ENCODE results near the gene NT5M.
A peak's percentile ranks its signal among the peaks of the same experiment; 100 is the strongest.

NT5M gene

DNA sequence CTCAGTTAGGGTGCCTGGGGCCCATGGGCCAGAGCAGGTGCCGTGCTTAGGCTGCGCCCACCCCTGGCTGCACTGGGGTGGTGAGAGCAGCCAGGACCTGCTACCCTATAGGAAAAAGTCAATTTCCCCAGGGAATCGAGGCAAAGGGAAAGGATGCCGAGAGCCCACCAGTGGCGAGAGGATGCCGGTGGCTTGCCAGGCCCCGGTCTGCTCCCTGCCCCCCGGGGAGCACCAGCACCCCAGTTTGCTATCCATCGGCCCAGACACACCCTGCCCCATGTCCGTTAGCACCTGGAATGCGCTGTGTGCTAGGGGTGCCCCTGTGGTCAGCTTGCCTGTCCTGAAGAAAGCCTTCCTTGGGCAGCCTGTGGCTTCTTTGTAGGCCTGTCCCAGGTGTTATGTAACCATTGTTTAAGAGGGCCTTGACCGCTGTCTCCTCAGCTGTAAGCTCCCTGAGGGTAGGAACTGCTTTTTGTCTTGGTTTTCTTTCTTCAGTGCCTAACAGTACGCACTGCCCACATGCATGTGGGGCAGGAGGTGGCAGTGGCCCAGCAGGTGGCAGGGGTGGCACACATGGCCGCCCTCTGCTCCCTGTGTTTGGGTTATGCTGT lies 40.8 kb downstream of the NT5M start:
- DNase-seq (ENCODE audit: low spot score), result no peak

DNA sequence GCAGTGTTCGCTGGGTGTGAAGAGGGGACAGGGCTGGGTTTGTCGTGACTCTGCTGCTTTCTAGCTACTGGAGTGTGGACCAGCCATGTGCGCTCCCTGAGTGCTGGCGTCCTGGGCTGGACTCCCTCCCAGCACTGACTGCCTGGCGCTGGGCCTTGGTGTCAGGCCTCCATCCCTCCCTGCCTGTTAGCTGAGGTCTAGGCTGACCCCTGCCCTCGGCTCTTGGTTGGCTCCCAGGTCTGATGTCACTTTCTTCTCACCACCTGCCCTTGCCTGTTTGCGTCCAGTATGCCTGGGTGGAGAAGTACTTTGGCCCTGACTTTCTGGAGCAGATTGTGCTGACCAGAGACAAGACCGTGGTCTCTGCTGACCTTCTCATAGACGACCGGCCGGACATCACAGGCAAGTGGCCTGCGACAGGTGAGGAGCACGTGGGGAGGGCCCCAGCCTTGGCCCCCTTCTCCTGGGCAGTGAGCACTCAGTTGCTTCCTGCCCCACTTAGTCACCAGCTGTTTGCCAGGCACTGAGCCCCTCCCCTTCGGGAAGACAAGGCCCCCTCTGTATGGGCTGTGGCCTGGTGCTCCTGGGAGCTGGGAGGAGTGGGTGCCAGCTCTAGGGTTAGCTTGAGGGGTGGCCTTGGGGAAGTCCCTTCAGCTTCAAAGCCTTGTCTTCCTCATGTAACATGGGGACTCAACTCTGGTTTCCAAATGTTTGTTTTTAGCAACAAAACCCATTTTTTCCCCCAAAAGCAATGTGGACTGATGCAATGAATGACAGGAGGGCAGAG lies 41.5 kb downstream of the NT5M start:
- DNase-seq (ENCODE audit: low spot score), result no peak

DNA sequence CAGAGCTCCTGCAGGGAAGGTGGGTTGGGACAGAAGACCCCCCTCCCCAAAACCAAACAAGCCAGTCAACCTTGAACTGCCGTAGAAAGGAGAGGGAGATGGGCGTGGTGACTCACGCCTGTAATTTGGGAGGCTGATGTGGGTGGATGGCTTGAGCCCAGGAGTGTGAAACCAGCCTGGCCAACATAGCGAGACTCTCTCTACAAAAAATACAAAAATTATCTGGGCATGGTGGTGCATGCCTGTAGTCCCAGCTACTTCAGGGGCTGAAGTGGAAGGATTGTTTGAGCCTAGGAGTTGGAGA lies 42.1 kb downstream of the NT5M start:
- DNase-seq (ENCODE audit: low spot score), result no peak

DNA sequence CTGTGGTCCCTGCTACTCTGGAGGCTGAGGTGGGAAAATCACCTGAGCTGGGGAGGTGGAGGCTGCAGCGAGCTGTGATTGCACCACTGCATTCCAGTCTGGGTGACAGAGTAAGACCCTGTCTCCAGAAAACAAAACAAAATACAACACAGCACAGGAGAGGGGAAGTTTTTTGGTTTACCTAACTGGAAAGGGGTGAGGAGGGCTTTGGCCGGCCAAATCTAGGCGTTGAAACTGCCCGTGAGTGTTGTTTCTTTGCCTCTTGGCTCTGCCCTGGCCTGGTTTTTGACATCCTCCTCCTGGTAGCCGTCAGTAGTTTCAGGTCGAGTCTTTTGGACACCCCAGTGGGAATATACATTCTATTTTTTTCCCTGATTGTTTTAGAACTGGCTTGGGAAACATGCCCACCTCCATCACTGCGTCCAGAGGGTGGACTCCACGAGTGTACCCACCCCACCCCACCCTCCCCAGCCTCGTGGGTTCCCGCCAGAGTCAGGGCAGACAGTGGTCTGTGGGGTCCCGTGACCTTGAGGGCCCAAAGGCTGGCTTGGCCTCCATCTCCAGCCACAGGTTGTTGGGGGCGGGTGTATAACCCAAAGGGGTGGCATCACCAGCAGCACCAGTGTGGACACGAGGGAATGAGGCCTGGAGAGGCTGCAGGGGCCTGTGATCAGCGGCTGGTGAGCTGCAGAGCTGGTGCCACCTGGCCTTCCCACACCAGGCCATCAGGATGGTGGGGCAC lies 42.7 kb downstream of the NT5M start:
- DNase-seq (ENCODE audit: low spot score), result no peak

DNA sequence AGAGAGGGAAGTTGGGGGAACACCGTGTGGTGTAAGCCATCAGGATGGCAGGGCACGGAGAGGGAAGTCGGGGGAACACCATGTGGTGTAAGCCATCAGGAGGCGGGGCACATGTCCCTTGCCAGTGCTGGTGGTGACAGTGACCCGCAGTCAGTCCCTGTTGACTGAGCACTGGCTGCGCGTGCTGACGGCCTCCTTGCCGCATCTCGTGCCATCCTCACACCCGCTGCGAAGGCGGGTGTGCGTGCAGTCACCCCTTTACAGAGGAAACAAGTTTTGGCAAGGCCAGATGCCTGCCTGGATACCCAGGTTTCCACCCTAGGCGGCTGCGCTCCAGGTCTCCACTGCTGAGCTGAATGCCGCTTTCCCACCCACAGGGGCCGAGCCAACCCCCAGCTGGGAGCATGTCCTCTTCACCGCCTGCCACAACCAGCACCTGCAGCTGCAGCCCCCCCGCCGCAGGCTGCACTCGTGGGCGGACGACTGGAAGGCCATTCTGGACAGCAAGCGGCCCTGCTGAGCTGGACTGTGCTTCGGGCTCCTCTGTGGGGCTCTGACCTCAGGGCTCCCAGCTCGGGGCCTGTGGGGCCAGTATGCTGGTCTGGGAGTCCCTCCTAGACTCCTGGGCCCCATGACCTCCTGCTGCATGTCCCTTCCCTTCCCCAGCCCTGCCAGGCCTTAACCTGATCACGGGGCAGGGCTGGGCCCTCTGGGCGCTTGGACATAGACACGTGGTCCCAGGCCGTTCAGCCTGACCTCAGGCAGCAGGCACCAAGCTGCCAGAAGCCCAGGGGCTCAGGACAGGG lies 43.5 kb downstream of the NT5M start:
- no peak for DNase-seq (ENCODE audit: low spot score)

DNA sequence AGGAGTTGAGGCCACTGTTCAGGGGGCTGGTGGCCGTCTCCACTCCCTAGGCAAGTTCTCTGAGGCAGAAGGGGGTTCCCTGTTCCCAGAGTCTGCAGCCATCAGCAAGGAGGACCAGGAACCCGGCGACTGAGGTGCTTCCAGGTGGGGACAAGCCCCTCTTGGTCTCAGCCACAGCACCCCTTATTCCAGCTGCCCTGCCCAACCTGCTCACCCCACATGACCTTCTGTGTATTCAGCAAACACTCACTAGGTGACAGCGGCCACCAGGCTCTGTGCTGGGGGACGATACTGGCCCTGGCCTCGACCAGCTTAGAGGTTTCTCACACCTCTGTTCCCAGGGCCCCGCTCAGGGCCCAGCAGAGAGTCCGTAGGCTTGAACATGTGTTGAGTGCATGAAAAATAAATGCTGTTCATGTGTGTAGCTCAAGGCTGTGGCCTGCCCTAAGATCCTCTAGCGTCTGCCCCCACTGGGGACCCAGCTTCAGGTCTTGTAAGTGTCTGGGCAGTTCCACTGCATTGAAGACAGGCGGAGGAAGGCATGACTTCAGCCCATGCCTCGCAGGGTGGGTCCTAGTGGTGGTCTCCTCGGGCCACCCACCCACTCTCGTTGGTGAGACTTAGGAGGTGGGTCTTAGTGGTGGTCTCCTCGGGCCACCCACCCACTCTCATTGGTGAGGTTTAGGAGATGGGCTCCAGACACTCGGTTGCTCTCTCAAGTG lies 44.2 kb downstream of the NT5M start:
- DNase-seq (ENCODE audit: low spot score), result no peak

DNA sequence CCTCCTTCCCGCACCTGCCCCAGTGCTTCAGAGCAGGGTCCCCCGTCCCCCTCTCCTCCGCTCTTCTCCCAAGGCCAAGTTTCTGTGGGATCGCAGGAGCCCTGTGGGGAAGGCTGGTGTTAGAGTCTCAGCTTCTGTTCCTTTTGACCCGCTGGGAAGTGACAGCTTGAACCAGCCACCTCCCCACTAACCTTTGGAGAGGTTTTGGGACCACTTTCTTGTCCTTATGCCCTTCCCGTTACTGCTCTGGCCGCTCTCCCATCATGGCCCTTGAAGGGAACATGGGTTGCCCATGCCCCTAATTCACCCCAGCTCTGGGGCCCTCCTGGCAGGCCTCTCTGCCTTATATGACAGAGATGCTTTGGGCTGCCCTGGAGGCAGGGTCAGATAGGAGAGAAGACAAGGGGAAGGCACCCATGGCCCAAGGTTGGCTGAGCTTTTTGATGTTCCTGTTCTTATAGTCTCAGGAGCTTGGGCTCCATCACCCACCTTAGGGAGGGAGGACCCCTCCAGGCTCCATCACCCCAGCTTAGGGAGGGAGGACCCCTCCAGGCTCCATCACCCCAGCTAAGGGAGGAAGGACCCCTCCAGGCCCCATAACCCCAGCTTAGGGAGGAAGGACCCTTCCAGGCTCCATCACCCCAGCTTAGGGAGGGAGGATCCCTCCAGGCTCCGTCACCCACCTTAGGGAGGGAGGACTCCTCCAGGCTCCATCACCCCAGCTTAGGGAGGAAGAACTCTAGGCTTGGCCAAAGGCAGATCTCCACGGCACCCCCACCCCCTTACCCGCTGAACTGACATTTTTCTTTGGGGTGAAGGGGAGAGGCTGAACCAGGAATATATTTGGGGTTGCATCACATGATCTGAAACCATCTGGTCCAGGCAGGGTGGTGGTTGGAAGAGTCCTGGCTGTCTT lies 45.0 kb downstream of the NT5M start:
- DNase-seq (ENCODE audit: low spot score), result no peak

DNA sequence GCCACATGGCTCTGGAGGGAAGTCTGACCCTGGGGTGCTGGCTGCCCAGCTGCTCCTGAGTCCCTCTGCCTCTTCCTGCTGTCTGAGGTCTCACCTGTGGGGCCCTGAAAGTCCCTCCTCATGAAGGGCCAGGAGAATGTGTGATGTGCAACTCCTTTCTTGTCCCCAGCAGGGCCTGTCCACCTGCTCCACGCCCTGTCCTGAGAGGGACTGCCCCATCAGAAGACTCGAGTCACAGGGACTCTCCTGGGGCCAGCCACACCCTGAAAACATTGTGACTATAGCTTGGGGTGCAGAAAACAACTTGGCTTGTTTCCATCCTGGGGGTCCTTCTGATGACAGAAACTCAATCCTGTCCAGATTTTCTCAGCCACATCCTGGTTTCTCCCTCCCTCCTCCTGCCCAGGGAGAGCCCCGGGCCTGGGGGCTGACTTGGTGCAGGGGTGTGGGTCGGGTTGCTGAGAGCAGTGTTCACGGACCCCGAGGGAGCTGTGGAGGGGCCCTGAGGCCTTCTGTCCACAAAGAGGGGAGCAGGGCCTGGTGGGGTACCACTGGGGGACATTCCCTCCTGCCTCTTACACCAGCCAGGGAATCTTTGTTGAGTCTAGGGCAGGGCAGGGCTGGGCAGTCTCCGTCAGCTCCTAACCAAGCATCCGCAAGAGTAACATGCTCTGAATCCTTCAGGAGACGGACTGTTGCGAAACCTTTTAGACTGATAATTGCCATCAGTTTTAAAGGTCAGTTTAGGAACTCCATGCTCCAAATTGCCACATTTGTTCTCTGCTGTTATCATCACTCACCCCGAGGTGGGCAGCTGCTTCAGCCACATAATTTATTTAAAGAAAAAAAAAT lies 45.9 kb downstream of the NT5M start:
- peak; percentile 58 for DNase-seq (ENCODE audit: low spot score)

DNA sequence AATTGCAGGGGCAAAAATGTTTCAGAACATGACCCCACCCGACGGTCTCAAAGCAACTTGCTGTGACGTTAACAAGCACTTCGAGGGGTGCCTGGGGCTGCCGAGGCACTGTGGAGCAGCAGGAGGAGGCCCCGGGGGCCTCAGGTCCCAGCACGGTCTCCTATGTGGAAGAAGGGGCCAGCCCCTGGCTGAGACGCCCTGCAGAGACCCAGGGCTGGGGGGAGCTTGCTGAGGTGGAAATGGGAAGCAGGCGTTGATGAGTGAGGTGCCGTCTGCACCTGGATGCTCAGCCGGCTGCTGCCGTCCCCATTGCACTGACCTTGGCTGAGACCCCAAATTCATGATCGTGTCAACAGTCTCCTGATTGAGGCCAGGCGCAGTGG lies 46.5 kb downstream of the NT5M start:
- DNase-seq (ENCODE audit: low spot score), result no peak

DNA sequence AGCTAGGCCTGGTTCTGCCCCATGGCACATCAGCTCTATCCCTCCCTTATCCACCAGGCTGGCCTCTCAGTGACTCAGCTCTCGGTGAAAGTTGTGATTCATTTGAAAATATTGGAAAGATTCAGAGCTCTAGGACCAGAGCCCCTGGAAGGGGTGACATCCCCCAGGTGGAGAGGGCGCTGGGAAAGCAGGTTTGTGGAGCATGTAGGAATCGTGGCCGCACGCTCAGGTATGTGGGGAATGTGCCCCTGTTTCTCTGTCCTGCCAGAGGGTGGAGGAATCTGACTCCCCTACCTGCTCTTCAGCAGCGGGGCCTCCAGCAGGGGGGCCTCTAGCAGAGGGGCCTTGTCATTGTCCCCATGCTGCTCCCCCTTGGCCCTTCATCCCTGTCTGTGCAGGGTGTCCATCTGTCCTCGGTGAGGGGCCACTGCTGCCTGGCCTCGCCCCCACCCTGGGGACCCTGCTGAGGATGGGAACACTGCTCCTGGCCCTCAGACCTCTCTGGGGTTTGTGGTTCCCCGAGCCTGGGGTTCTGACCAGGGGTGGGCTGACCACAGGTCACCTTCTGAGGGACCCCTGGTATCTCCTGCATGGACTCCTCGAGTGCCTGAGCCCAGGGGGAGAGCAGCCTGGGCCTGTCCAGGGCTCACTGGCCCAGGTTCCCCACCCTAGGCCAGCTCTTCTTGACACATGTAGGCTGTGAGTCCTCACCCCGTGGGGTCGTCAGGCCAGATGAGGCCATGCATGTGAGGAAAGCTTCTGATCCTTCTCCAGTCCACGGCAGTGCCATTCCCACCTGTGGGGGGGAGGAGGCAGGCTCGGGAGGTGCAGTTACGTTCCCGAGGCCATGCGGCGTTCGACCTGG lies 47.5 kb downstream of the NT5M start:
- no peak for DNase-seq (ENCODE audit: low spot score)

DNA sequence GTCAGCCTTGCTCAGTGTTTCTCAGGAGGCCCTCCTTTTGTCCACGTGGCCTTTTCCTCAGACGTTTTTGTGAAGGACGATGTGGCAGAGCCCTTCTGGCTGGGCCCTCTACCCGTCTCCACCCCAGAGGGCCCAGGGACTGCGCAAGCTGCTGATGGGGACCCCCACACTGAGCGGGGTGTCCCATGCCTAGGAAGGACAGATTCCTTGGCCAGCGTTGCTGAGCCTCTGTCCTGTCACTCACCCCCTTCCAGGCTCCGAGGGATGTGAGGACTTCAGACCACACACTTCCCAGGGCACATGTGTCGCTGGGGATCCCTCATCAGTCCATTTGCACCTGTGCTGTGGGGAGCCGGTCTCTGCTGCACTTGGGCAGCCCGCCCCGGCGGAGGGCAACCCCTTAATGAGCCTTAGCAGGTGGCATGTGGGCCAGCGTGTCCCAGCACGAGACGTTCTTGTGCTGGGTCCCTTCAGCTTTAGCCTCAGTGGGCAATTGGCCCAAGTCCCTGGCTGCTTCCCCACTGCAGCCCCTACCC lies 48.3 kb downstream of the NT5M start:
- no peak for DNase-seq (ENCODE audit: low spot score)

DNA sequence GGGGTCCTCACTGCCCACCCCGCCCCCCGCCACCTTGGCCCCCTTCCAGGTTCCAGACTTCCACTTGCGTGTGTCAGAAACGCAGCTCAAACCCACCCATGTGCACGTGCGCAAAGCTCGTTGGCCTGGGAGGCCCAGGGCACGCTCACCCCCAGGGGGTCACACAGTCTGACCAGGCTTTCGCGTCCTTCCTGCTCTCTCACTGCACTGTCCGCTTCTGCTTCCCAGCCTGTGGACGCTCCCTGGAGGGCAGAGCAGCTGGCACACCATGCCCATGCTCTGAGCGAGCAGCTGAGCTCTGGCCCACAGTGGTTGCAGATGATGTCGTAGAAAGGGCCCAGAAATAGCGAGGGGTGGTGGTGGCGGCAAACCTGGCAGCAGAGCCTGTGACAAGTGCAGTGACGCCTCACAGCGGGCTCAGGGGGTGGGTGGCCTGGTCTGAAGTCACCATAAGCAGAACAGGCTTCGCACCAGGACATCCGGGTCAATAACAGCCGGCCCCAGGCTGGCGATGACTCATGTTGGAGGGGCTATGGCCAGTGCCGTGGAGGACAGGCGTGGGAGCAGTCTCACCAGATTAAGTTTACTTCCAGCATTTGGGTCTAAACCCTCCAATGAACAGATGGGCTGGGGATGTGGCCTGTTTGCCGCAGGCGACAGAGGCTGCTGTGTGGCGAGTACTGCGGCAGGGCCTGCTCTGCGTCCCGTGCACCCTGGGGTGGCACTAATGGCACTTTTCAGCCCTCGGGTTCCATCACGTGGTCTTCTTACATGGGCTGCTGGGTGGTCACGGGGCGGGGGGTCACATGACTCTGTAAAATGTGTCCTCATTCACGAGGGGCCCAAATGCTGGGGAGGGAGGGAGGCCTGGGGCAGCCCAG lies 49.0 kb downstream of the NT5M start:
- no peak for DNase-seq (ENCODE audit: low spot score)

DNA sequence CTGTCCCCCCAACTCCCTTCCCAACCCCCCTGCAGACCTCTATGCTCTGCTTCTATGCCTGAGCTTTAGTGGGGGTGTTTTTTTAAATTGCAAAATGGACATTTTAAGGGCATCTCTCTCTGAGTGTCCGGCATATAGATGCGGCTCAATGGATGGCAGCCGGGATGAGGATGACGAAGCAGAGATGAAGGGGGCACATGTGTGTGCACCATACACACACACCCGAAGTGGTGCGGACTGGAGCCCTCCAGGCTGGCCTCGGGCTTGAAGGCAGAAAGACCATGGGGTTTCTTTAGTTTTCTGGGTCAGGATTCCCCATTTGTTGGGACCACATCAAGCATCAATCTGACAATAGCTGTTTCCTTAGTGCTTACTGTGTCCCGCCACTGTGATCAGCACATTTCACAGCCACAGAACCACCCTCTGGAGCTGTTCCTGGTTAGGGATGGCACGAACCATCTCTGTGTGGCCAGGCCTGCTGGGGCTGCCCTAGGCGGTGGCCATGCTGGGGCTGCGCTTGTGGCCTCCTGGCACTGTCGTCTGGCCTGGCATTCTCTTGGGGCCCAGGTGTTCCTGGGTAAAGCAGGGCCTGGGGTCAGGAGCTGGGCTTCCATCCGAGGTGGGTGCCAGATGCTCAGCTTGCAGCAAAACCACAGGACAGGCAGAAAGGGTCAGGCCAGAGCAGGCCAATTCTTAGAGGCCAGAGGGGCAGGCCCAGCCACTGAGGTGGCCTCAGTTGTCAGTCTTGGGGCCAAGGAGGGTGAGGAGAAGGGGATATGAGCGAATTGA lies 49.9 kb downstream of the NT5M start:
- no peak for DNase-seq (ENCODE audit: low spot score)

DNA sequence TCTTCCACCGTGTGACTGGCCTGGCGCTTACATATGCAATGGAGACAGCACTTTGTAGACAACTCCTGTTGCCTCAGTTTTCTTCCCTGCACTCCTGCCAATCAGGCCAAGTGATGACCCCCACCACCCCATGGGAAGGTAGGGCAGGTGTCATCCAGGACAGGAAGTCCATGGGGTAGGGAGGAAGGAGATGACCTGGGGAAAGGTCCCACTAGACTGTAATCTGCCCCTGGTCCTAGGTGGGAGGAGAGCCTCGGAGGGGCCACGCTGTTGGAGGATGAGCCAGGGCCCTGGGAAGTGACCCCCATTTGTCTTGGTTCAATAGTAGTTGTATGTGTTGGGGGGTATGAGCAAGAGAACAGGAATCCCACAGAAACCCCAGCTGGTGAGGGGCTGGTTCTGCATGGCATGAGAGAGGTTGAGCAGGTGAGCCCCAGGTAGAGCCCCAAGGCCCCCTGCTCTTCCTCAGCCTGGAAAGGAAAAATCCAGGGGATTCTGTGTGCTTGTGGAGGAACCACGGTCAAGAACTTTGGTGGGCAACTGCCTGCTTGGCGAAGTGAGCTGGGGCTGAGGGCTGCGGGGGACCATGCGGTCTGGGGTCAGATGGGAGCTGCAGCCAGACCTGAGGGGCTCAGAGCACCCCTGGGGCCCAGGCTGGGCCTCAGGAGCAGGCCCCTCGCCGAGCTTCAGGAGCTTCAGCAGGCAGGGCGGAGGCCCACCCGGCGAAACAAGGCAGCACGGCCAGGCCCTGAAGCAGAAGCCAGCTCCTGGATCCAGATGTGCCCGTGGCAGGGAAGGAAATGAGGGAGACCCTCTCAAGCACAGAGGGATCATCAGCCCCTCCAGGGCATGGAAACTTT lies 50.7 kb downstream of the NT5M start:
- DNase-seq (ENCODE audit: low spot score), result no peak

DNA sequence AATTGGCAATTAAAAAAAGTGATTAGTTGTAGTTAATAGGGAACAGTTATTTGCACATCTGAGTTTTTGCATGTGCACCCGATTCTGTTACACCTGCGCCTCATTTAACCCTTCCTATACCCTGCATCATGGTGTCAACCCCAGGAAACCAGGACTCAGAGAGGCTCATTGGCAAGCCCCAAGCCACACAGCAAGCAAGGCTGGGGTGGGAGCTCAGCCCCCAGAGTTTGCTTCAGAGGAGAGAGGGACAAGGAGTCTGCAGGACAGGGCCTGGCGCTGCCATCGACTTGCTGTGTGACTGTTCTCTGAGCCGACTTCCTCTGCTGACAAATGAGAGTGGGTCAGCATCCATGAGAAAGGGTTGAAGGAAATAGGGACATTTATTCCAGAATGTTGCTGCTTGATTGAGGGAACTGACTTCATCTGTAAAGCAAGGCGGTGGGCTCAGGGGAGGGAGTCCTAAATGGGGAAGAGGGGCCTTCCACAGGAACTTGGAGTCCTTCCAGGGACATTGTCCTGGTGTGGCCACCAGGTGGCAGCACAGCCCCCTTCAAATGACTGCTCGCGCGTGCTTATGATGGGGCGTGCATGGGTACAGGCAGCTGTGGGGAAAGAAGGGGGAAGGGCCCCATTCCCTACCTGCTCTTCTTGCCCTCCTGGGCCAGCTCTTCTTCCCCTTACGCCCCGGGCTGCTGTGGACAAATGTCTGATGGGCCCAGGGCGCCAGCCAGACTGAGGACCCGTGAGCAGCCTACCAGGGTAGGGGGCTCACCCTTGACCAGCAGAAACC lies 51.6 kb downstream of the NT5M start:
- peak; percentile 75 for DNase-seq (ENCODE audit: low spot score)
